HepG2 (cell line): ENCODE measurements around the gene C14orf93. TPM values are rescaled to one million over a fixed set of nuclear protein-coding genes. Genes with fewer than 3 reads are reported as not detected.
A peak's percentile ranks its signal among the peaks of the same experiment; 100 is the strongest.

Experiments
- BHLHE40 ChIP-seq: IDR thresholded peaks from 2 replicates; pipeline ENCODE4 v1.6.1; 2011; ENCODE audit warnings: low read length, improper control_type of control experiment
- GATAD2A ChIP-seq: IDR thresholded peaks from 2 replicates; pipeline ENCODE4 v1.6.1; 2016
- GTF3A ChIP-seq: sonication (generic); formaldehyde crosslinking; conservative IDR thresholded peaks from 2 replicates; pipeline ENCODE4 v1.4.0; 2020; ENCODE audit warnings: mild to moderate bottlenecking, missing genetic modification reagents
- HNF4A ChIP-seq: sonication (generic); formaldehyde crosslinking; IDR thresholded peaks from 2 replicates; pipeline ENCODE4 v1.4.0; 2020; ENCODE audit warnings: missing genetic modification reagents
- IRX3 ChIP-seq: sonication (generic); formaldehyde crosslinking; IDR thresholded peaks from 2 replicates; pipeline ENCODE4 v1.8.1; 2023; ENCODE audit warnings: mild to moderate bottlenecking, low read depth, missing genetic modification reagents, borderline replicate concordance
- PAX8 ChIP-seq: sonication (generic); formaldehyde crosslinking; IDR thresholded peaks from 2 replicates; pipeline ENCODE4 v1.8.0; 2022; ENCODE audit warnings: mild to moderate bottlenecking, missing genetic modification reagents, borderline replicate concordance
- RAD51 ChIP-seq: fragments of 450-650 bp; IDR thresholded peaks from 2 replicates; pipeline ENCODE4 v1.6.1; 2016; ENCODE audit warnings: borderline replicate concordance
- RXRB ChIP-seq: IDR thresholded peaks from 2 replicates; pipeline ENCODE4 v1.6.1; 2016; ENCODE audit warnings: borderline replicate concordance, missing genetic modification reagents, missing compliant biosample characterization
- SP1 ChIP-seq, 2 experiments: fragments of 450-650 bp in 1 of 2; sonication (generic) in 1 of 2; formaldehyde crosslinking in 1 of 2; IDR thresholded peaks; 2 replicates each; pipeline versions ENCODE4 v1.4.0 to v1.6.1; 2016 to 2020; ENCODE audit warnings: missing genetic modification reagents in 1 of 2
- TEAD2 ChIP-seq: sonication (generic); formaldehyde crosslinking; IDR thresholded peaks from 2 replicates; pipeline ENCODE4 v1.9.0; 2021; ENCODE audit warnings: missing genetic modification reagents
- YEATS4 ChIP-seq: sonication (generic); formaldehyde crosslinking; IDR thresholded peaks from 2 replicates; pipeline ENCODE4 v1.4.0; 2020; ENCODE audit warnings: missing genetic modification reagents, borderline replicate concordance
- ZGPAT ChIP-seq: IDR thresholded peaks from 2 replicates; pipeline ENCODE4 v1.6.1; 2016; ENCODE audit warnings: mild to moderate bottlenecking
- ZKSCAN8 ChIP-seq: IDR thresholded peaks from 2 replicates; pipeline ENCODE4 v1.6.1; 2016; ENCODE audit warnings: borderline replicate concordance, missing genetic modification reagents, missing compliant biosample characterization
- ZMAT3 ChIP-seq: sonication (generic); formaldehyde crosslinking; conservative IDR thresholded peaks from 2 replicates; pipeline ENCODE4 v1.7.0; 2021; ENCODE audit warnings: missing genetic modification reagents
- ZNF30 ChIP-seq: sonication (generic); formaldehyde crosslinking; IDR thresholded peaks from 2 replicates; pipeline ENCODE4 v1.5.0; 2020; ENCODE audit warnings: mild to moderate bottlenecking, missing genetic modification reagents
- ZNF326 ChIP-seq: sonication (generic); formaldehyde crosslinking; IDR thresholded peaks from 2 replicates; pipeline ENCODE4 v1.4.0; 2020; ENCODE audit warnings: missing genetic modification reagents, borderline replicate concordance
- ZNF552 ChIP-seq: sonication (generic); formaldehyde crosslinking; IDR thresholded peaks from 2 replicates; pipeline ENCODE4 v1.9.0; 2022; ENCODE audit warnings: missing genetic modification reagents, mild to moderate bottlenecking, borderline replicate concordance
- ZNF607 ChIP-seq: sonication (generic); formaldehyde crosslinking; IDR thresholded peaks from 2 replicates; pipeline ENCODE4 v1.5.1; 2020; ENCODE audit warnings: missing genetic modification reagents, mild to moderate bottlenecking, borderline replicate concordance
- polyA plus RNA-seq, 8 experiments: library from polyadenylated mRNA; depleted of rRNA in 3 of 8; stranded (reverse) in 7 of 8; unstranded in 1 of 8; fragments of >200 nt; fragmentation: Illumina TruSeq in 4 of 8; extraction: Trizol in 4 of 8; gene quantifications; 2 replicates each; pipeline versions ENCODE4 v1.2.1 to v1.2.3, GENCODE V29; 2011 to 2016; ENCODE audit warnings: low read depth in 4 of 8, missing spikeins in 1 of 8, mixed read lengths in 1 of 8; ENCODE audit not compliant: insufficient read depth in 1 of 8
- total RNA-seq, 5 experiments: library from RNA; depleted of rRNA; stranded (reverse); fragments of >200 nt; fragmentation: Illumina TruSeq; extraction: Trizol; gene quantifications; 2 replicates each; pipeline ENCODE4 v1.2.3, GENCODE V29; 2016; ENCODE audit warnings: low read depth in 1 of 5
- TF ChIP-seq, protein P1 (sequence below): sonication (generic); formaldehyde crosslinking; IDR thresholded peaks from 2 replicates; pipeline ENCODE4 v1.5.0; 2020; ENCODE audit warnings: missing genetic modification reagents
- TF ChIP-seq, protein P2 (sequence below): sonication (generic); formaldehyde crosslinking; IDR thresholded peaks from 2 replicates; pipeline ENCODE4 v1.4.0; 2020; ENCODE audit warnings: missing genetic modification reagents, borderline replicate concordance
- TF ChIP-seq, protein P3 (sequence below): sonication (generic); formaldehyde crosslinking; IDR thresholded peaks from 2 replicates; pipeline ENCODE4 v1.8.0; 2022; ENCODE audit warnings: missing genetic modification reagents, mild to moderate bottlenecking, inconsistent platforms, borderline replicate concordance

C14orf93 gene
- total and polyA plus RNA-seq, 2 of the 13 experiments (the other 11 are each of a cell fraction or from before 2014, with no cell fraction given) = 11.4 to 22.5 TPM

DNA sequence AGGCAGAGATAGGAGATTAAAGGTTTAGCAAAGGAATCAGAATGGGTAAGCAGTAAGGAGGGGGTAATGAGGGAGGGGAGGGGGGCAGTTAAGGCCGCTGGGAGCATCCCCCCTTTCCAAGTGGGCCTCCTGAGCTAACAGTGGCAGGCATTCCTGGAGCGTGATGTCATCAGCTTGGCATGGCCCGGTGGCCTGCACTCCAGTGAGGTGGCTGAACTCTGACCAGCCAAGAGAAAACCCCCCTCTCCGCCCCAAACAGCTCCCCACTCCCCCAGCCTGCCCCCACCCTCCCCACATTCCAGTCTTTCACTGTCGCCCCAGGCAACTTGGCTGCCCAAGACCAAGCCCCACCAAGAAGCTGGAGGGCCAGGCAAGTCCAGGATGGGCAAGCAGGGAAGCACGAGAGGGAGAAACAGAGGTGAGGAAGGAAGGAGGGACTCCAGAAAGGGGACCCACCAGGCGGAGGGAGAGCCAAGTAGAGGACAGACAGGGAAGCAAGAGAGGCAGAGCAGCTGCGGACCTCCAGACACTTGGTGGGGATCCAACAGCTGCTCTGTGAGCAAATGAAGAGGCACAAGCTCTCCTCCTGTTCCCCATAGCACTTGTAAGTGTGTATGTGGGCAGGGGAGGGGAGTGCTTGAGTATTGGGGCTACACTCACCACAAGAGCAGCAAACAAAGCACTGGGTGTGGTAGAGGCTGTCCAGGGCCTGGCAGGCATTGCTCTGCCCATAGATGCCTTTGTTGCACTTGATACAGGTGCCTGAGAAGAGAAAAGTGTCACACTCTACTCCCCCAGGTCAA, 32.1 kb downstream of the C14orf93 start (continued):
- TF ChIP-seq, protein P1, sequence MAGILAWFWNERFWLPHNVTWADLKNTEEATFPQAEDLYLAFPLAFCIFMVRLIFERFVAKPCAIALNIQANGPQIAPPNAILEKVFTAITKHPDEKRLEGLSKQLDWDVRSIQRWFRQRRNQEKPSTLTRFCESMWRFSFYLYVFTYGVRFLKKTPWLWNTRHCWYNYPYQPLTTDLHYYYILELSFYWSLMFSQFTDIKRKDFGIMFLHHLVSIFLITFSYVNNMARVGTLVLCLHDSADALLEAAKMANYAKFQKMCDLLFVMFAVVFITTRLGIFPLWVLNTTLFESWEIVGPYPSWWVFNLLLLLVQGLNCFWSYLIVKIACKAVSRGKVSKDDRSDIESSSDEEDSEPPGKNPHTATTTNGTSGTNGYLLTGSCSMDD (CRISPR knock-in tag) = no peak
- TF ChIP-seq GTF3A (CRISPR knock-in tag) = 0 out of 2 replicates have a peak, but pooled peaks have one; percentile 66
- peak; percentile 80; the same call in 1 of the 2 replicates for TF ChIP-seq ZKSCAN8 (CRISPR knock-in tag)
- TF ChIP-seq, protein P2, sequence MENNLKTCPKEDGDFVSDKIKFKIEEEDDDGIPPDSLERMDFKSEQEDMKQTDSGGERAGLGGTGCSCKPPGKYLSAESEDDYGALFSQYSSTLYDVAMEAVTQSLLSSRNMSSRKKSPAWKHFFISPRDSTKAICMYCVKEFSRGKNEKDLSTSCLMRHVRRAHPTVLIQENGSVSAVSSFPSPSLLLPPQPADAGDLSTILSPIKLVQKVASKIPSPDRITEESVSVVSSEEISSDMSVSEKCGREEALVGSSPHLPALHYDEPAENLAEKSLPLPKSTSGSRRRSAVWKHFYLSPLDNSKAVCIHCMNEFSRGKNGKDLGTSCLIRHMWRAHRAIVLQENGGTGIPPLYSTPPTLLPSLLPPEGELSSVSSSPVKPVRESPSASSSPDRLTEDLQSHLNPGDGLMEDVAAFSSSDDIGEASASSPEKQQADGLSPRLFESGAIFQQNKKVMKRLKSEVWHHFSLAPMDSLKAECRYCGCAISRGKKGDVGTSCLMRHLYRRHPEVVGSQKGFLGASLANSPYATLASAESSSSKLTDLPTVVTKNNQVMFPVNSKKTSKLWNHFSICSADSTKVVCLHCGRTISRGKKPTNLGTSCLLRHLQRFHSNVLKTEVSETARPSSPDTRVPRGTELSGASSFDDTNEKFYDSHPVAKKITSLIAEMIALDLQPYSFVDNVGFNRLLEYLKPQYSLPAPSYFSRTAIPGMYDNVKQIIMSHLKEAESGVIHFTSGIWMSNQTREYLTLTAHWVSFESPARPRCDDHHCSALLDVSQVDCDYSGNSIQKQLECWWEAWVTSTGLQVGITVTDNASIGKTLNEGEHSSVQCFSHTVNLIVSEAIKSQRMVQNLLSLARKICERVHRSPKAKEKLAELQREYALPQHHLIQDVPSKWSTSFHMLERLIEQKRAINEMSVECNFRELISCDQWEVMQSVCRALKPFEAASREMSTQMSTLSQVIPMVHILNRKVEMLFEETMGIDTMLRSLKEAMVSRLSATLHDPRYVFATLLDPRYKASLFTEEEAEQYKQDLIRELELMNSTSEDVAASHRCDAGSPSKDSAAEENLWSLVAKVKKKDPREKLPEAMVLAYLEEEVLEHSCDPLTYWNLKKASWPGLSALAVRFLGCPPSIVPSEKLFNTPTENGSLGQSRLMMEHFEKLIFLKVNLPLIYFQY (CRISPR knock-in tag) = peak; percentile 81
- no peak for TF ChIP-seq TEAD2 (CRISPR knock-in tag)
- peak; percentile 99 for TF ChIP-seq RXRB (CRISPR knock-in tag)
- TF ChIP-seq IRX3 (CRISPR knock-in tag) = no peak
- TF ChIP-seq, protein P3, sequence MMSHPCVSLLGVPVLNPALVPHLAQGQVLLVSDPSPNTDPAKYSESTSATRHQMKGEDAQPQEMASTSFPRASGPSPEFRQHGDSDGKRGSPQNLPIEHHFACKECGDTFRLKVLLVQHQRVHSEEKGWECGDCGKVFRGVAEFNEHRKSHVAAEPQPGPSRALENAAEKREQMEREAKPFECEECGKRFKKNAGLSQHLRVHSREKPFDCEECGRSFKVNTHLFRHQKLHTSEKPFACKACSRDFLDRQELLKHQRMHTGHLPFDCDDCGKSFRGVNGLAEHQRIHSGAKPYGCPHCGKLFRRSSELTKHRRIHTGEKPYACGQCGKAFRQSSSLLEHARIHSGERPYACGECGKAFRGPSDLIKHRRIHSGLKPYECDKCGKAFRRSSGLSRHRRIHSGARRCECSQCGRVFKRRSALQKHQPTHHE = no peak
- no peak for TF ChIP-seq SP1 (IDR thresholded peaks at IDR 0.05)
- peak; percentile 79 for TF ChIP-seq SP1 (CRISPR knock-in tag; IDR thresholded peaks at IDR 0.05)
- peak; percentile 99 for TF ChIP-seq GATAD2A (CRISPR knock-in tag)
- peak; percentile 41; the same call in 1 of the 2 replicates for TF ChIP-seq ZNF552 (CRISPR knock-in tag)
- TF ChIP-seq ZNF30 (CRISPR knock-in tag) = no peak
- TF ChIP-seq ZMAT3 = no peak
- 0 out of 2 replicates have a peak, but pooled peaks have one; percentile 19 for TF ChIP-seq RAD51
- no peak for TF ChIP-seq HNF4A (CRISPR knock-in tag)
- no peak; the same call in 1 of the 2 replicates for TF ChIP-seq ZNF326 (CRISPR knock-in tag)
- no peak for TF ChIP-seq ZNF607 (CRISPR knock-in tag)
- TF ChIP-seq BHLHE40 = peak; percentile 57
- TF ChIP-seq ZGPAT (CRISPR knock-in tag) = peak; percentile 96
- TF ChIP-seq PAX8 (CRISPR knock-in tag) = peak; percentile 99
- TF ChIP-seq YEATS4 (CRISPR knock-in tag) = no peak
